ENCODE results near the gene CUEDC2.
"Not testable (repeated sequence)": the region's sequence is repeated elsewhere in the genome, so short reads cannot be mapped to it uniquely, and the experiment has no call there.

CUEDC2 gene

GRCh38 chr10:102454662-102455487, 22.5 kb upstream of the CUEDC2 start:
- DNase-seq (ENCODE audit: low spot score) = not testable (repeated sequence)

DNA sequence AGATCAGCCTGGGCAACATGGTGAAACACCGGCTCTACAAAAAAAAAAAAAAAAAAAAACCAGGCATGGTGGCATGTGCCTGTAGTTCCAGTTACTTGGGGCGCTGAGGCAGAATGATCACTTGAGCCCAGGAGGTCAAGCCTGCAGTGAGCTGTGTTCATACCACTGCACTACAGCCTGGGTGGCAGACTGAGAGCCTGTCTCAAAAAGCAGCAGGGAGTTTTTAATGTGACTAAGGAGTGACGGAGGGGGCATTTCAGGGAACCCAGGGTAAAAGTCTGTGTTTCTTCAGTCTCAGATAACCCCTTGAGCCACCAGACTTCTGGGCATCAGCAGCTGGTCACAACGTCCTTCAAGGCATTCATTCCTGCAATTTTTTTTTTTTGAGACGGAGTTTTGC, 21.1 kb upstream of the CUEDC2 start:
- DNase-seq (ENCODE audit: low spot score) = no peak

GRCh38 chr10:102452672-102453340, 20.4 kb upstream of the CUEDC2 start:
- DNase-seq (ENCODE audit: low spot score) = no peak

GRCh38 chr10:102451105-102451969, 19.0 kb upstream of the CUEDC2 start, which contains the start of gene C10orf95:
C10orf95 (minus strand) TSS chr10:102451543; CDS start chr10:102451093, 450 bp downstream.
- peak; percentile 35 for DNase-seq (ENCODE audit: low spot score)

- peak; percentile 81 for DNase-seq (ENCODE audit: low spot score)
Observed at GRCh38 chr10:102450374-102451104, 18.2 kb upstream of the CUEDC2 start.

DNA sequence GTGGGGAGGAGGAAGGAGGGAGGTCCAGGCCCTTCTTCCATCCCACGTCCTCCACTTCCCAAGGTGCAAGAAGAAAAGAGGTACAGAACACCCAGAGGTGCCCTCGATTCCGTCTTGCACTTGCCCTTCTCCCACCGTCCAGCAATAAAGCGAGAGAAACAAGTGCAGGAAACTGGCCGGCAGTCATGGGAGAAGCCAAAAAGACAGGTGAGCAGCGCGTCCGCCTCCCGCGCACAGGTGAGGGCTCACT, 17.7 kb upstream of the CUEDC2 start:
- no peak for DNase-seq (ENCODE audit: low spot score)

- peak; percentile 92 for DNase-seq (ENCODE audit: low spot score)
Observed at GRCh38 chr10:102449321-102450123, 17.1 kb upstream of the CUEDC2 start.

DNA sequence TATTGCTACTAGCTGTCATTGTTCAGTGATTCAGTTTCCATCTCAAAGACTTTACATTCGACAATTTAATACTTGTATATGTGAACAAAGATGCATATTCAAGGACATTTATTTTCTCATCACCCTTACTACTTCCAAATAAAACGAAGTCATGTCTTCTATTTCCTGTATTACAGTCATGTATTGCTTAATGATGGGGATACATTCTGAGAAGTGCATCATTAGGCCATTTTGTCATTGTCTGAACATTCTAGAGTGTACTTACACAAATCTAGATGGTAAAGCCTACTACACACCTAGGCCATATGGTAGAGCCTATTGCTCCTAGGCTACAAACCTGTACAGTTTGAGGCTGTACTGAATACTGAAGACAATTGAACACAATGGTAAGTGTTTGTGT, 12.5 kb upstream of the CUEDC2 start:
- no peak for DNase-seq (ENCODE audit: low spot score)

DNA sequence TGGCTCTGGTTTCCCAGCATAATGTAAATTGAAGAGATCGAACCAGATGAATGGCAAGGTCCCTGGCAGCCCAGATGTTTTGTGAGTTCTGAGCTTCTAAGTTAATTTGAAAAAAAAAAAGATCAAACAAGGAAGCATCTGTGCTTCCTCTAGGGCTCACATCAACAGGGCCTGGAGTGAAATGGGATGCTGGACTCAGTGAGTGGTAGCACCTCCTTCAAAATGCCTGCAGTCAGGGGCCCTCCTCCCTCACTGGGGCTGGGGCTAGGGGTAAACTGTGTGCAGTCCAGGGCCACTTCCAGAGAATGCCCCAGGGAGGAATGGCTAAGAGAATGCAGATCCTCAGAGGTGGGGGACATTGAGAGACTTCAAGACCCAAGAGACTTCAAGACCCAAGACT, 6.0 kb upstream of the CUEDC2 start:
- no peak for DNase-seq (ENCODE audit: low spot score)

GRCh38 chr10:102437515-102437914, 5.1 kb upstream of the CUEDC2 start:
- DNase-seq (ENCODE audit: low spot score) = no peak

- DNase-seq (ENCODE audit: low spot score) = no peak
Observed at GRCh38 chr10:102436312-102436711, 3.9 kb upstream of the CUEDC2 start.

- DNase-seq (ENCODE audit: low spot score) = no peak
Observed at GRCh38 chr10:102435529-102436233, 3.3 kb upstream of the CUEDC2 start.

DNA sequence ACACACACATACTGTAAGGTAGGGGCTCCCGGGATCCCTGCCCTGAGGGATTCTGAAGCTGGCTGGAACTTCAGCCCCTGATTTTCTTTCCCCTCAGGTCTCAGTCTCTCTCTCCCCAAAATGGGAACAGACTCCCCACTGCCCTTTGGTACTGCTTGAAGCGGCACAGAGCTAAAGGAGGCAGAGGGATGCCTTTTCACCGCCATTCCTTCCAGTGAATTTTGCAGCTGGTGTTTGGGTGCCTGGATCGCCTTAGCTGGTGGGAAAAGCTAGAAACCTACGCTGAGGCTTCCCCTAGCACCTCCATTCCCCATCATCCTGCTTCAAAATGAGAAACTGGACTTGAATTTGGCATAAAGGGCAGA, 2.7 kb upstream of the CUEDC2 start:
- no peak for DNase-seq (ENCODE audit: low spot score)

DNA sequence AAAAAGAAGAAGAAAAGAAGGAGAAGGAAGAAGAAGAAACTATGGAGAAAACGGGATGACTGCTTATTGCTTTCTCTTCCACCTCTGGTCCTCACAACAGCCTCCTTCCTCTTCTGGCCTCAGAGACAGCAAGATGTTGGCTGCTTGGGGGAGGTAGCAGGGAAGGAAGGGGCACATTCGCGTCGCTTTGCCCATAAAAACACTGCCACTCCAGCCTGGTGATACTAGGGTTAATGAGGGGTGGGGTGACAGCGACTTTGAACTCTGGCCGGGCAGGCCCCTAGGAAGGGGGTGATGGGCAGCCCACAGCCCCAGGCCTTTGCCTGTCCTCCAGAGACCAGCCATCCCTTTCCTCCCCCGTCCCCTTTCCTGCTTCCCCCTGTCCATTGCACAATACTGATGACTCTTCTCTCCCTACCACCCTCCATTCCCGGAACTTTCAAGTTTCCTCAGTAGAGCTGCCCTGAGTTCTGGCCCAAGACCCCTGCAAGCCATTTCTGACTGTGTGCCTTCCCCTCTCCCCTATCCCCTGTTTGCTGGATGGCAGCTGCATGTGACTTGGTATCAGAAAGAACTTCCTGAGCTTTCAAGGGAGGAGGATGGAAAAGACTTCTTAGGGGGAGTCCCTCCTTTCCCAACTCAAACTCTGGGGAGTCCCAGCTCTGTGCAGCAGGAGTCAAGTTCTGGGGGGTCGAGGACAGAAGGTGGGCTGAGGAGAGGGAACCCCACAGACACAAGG, 2.2 kb upstream of the CUEDC2 start:
- no peak for DNase-seq (ENCODE audit: low spot score)

GRCh38 chr10:102433619-102434046, 1.3 kb upstream of the CUEDC2 start:
- DNase-seq (ENCODE audit: low spot score) = no peak

DNA sequence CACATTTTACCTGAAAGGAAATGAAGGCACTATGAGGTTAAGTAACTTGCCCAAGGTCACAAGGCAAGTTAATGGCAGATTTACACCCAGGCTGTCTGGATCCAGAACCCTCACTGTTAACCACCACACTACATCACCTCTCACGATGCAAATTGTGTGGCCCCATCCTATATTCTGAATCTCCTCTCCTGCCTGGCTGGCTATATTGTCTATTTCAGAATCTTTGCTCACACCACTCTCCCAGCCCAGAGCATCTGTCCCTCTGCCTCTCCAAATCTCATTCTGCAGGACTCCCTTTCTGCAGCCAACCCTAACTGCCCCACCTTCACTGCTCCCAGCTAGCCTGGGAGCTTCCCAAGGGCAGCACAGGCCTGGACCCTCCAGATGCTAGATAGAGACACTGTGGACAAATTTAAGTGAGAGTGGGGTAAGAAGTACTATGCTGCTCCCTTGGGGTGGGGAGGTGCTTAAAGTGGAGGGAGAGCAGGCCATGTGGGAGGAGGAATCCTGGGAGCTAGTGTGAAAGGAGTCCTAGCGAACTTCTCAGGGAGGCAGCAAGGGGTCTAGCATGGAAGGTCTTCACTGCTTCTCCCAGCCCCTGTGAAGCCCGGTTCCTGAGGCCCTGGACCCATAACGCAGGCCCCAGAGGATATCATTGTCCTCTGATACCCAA, 786 bp downstream of the CUEDC2 start:
- peak; percentile 41 for DNase-seq (ENCODE audit: low spot score)

- no peak for DNase-seq (ENCODE audit: low spot score)
Observed at GRCh38 chr10:102429468-102429867, 2.9 kb downstream of the CUEDC2 start.

DNA sequence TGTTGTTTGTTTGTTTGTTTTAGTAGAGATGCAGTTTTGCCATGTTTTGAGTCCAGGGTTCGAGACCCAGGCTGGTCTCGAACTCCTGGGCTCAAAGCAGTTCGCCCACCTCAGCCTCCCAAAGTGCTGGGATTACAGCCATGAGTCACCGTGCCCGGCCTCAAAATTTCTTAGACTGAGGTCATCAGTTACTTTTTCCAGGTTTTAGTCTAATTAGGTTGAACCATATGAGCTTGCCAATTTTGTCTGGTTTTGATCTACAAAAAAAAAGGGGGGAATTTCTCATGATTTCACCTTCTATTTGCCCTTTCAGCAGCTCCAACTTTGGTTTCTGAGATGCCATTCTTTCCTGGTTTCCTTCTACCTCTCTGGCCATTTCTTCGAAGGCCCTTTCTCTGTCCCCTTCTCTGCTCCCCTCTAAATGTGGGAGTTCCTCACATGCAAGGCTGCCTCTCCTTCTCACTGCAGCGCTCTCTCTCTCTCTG, 5.5 kb downstream of the CUEDC2 start:
- DNase-seq (ENCODE audit: low spot score) = no peak

- DNase-seq (ENCODE audit: low spot score) = no peak
Observed at GRCh38 chr10:102425444-102425843, 6.9 kb downstream of the CUEDC2 start.
